GM18517 (cell line): ENCODE results near the gene SPRING1.
A peak's percentile ranks its signal among the peaks of the same experiment; 100 is the strongest.
"Not testable (repeated sequence)": the region's sequence is repeated elsewhere in the genome, so short reads cannot be mapped to it uniquely, and the experiment has no call there.

Experiments
- ATAC-seq: cut with Tn5 transposase; IDR thresholded peaks from one replicate; pipeline ENCODE4 v1.9.1; 2021; ENCODE audit warnings: mild to moderate bottlenecking, moderate library complexity; ENCODE audit not compliant: unreplicated experiment

The SPRING1 gene, protein sequence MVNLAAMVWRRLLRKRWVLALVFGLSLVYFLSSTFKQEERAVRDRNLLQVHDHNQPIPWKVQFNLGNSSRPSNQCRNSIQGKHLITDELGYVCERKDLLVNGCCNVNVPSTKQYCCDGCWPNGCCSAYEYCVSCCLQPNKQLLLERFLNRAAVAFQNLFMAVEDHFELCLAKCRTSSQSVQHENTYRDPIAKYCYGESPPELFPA

DNA sequence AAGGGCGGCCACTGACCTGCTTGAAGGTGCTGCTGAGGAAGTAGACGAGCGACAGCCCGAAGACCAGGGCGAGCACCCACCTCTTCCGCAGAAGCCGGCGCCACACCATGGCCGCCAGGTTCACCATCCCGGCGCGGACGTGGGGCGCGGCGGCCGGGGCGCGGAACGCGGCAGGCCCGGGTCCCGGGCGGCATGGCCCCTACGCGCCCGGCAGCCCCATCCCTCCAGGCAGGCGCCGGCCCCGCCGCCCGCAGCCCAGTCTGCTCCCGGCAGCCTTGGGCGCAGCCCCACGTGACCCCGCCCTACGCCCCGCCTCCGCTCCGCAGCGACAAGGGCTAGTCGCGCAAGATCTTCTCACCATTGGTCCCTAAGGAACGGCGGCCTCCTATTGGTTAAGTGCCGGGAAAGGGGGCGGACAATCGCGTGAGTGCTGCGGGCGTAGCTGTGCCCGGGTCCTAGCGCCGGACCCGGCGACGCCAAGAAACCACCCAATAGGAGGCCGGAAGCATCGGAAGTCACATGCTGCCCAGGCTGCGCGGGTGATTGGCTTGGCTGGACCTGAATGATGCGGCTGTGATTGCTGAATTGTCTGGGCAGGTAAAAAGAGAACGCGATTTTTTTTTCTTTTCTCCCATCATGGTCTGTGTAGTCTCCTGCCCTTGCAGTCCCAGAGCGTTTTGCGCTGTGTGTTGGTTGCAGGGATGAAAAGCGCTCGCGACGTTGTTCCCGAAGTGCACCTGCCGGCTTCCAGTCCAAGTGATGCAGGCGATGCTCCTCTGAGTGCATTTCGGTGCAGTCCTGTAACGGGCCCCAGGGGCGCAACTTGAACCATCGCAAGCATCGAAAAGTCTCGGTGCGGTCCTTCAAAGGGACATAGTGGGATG lies at the start of gene SPRING1, which contains the start of gene RNFT2:
TSS of gene SPRING1 (minus strand) at position 296 of the 884 bp plus-strand sequence. CDS start at position 127, 169 bp downstream.
TSS of gene RNFT2 (plus strand) at position 542 of the 884 bp plus-strand sequence. CDS start 2,183 bp downstream, outside the sequence.
- peak; percentile 97 for ATAC-seq

DNA sequence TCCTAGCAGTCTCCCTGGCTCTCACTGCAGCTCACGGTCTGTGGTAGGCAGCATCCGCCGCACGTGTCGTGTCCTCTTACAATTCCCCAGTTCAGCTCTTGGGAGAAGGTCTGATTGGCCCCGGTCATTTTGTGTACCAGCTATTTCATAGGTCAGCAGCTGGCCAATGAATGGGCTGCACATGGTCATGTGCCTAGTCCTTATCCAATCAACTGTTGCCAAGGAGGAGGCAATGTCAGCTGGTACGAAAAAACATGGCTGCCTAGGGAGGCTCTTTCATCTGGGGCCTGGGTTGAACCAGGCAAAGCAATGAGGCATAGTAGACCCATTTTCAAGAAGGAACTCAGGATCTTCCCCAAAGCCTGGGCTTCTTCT lies 46.4 kb upstream of the SPRING1 start:
- ATAC-seq: no peak

DNA sequence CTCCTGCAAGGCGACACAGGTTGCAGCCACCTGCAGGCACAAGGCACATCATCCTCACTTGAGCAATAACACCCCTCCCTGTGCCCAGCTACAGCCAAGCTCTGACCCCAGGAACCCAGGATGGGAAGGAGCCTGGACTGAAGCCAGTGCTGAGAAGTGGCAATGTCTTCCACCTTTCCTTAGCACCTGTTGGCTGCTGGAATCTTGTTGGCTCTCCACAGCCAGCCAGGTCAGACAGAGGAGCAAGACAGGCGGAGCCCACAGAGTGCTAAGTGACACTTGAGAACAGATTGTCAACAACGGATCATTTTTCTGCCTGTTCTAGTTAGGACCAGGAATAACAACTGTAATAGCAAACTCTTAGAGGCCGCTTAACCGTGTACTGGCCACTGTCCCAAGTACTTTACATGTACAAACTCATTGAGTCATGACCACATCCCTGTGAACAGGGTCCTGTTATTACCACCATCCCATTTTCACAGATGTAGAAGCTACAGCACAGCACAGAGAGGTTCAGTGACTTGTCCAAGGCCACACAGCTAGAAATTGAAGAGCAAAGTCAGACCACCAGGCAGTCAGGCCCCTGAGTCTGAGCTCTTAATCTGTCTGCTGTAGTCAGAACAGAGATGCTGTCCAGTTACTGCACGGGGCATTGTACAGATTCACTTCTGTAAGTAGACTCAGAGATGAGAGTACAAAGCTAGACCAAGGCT lies 45.8 kb upstream of the SPRING1 start:
- ATAC-seq: no peak

DNA sequence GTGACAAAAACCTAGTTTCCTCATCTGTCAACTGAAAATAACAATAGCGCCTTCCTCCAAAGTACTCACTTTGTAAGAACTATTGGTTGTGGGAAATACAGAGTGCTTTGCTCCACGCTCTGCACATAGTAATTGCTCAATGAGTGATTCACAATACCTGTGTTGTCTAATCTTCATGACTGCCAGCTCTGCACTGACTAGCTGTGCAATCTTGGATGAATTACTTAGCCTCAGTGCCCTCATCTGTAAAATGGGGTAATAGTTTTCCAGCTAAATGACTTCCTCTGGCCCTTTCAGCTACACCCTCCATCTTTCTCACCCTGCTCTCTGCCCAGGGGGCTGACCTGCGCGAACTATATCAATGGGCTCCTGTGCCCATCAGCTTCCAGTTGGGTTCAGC lies 43.1 kb upstream of the SPRING1 start:
- no peak for ATAC-seq

DNA sequence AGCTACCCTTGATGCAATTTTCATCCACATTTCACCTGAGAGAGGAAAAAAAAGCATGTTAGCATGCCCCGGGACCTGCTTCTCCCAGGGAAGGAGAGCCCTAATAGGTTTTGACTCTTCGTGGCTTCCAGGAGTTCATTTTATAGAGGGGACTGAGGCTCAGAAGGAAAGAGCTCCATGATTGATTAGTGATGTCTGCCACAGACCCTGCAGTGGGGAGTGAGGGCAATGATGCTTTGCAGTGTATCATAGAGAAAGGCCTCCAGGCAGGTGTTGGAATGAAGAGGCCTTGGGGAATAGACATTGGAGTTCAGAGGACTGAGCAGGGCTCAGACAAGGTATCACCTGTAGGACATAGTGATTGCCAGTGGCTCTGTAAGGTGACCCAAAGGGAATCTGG lies 41.7 kb upstream of the SPRING1 start:
- no peak for ATAC-seq

DNA sequence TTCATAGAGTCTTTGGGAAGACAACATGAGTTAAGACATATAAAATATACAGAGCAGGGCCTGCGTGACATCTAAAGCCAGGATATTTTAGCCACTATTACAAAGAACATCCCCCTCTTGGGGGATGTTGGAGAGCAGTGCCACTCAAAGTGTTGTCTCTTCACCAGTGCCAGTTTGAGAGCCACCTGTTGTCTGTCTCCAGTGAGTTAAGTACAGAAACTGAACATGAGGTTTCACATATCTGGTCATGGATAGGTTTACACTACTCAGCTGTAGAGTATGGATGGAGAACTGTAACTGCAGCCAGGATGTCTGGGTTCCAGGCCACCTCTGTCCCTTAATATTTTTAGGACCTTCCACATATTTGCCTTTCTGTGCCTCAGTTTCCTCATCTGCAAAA lies 39.4 kb upstream of the SPRING1 start:
- ATAC-seq: no peak

DNA sequence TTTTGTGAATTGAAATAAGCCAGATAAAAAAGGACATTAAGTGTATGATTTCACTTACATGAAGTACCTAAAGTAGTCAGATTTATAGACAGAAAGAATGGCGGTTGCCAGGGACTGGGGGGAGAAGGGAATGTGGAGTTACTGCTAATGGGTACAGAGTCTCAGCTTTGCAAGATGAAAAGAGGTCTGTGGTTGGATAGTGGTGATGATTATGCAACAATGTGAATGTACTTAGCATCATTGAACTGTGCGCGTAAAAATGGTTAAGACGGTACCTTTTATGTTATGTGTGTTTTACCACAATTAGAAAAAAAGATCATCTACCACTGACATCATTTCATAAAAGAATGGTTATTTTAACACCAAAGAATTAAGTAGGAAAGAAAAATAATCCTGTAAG lies 36.2 kb upstream of the SPRING1 start:
- no peak for ATAC-seq

DNA sequence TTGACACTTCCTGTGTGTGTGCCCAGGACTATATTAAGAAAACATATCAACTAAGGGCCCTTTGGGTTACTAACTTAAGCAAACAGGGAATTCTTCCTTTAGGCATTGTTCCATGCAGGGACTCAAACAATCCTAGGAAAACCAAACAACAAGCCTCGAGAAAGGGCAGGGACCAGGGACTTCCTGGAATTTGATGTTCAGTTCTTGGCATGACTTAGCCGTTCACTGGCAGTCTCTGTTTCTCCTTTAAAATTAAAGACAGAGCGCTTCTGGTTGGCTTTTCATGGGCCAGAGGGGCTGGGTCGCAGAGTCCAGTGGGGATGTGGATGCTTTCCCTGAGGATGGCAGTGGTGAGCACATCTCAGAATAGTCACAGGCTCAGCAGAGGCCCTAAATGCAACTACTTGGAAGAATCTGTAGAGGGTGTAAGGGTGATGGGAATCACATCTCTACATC lies 35.4 kb upstream of the SPRING1 start:
- no peak for ATAC-seq

DNA sequence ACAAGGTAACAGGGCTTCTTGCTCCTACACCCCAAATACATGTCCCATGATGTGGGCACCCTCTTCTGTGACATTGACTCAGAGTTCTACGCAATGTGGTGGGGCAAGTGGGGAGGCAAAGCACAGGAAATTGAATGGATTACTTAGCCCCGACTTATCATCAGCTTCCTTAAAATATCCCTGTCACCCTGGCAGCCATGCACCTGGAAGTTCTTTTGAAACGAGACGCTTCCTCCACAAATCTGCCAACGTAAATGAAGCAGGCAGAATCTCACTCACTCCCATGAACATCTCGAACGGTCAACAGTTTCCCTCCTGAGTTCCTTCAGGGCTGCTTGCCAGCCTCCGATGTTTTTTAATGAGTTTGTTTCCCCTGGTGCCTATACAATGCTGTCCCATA lies 33.8 kb upstream of the SPRING1 start:
- no peak for ATAC-seq

DNA sequence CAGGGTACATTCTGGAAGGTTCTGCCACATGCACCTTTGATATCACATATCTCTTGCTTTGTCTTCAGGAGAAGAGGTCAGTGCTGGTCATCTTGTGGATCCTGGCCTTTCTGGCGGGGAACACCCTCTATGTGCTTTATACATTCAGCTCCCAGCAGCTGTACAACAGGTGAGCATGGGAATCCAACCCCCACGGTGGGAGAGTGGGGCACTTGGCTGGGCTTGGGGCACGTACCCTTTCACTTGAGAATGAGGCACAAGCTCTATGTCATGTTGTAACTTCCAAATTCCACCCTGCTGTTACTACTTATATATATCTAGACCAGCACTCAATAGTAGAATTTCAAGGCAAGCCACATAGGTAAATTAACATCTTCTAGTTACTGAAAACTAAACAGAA lies 28.9 kb upstream of the SPRING1 start:
- ATAC-seq: no peak

DNA sequence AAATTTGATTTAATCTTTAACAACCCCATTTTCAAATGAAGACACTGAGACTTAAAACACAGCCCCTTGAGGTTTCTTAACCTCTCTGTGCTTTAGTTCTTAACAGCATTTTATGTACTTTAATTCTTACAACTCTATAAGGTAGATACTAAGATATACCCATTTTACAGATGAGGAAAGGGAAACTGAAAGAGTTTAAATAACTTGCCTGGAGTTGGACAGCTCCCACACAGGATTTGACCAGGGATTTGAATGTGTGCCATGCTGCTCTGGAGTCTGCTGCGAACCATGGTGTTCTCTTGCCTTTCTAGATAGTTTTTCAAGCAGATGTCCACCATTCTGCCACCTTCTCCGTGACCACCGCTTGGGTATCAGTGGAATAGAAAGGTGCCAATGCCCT lies 28.4 kb upstream of the SPRING1 start:
- no peak for ATAC-seq

DNA sequence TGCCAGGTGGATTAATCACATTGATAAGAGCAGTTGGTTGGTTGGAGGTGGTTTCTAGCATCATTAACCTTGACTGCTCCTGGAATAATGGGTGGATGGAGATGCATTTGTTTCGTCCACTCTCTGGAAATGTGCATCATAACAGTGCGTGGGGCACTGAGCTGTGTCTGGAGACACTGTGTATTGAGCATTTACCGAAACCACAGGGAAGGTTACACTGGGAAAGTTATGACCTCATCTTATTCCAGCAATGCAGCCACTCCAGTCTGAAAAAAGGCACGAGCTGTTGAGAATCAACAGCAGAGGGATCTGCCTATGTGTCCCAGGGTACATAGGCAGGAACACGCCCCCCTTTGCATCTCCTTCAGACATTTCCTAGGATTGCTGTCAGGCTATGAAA lies 27.4 kb upstream of the SPRING1 start:
- ATAC-seq: no peak

DNA sequence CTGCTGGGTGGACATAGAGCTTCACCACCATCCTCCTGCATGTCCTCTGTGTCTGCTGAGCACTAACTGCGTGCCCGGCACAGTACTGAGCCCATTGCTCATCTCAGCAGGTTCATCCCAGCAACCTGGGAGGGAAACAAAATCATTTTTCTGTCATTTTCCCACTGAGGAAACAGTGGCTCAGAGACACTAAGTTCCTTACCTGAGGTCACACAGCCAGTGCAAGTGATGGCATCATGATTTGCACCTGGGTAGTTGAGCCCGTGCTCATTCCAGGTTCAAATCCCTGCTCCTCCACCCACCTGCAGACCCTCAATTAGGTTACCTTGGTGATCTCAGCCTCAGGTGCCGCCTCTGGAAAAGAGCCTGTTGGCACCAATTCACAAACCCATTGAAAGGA lies 23.6 kb upstream of the SPRING1 start:
- no peak for ATAC-seq

DNA sequence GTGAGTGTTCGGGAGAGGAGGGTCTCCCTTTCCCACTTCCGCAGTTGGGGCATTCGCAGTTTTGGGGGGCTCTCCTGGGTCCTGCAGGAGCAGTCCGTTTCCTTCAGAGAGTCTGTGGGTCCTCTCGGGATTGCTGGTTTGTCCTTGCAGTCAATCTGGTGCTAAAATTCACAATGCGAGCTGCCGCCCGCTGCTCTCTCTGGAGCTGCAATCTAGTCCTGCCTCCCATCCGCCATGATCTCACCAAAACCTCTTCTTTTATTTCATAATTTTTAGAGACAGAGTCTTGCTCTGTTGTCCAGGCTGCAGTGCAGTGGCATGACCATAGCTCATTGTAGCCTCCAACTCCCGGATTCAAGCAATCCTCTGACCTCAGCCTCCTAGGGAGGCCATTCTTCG lies 22.8 kb upstream of the SPRING1 start:
- no peak for ATAC-seq

DNA sequence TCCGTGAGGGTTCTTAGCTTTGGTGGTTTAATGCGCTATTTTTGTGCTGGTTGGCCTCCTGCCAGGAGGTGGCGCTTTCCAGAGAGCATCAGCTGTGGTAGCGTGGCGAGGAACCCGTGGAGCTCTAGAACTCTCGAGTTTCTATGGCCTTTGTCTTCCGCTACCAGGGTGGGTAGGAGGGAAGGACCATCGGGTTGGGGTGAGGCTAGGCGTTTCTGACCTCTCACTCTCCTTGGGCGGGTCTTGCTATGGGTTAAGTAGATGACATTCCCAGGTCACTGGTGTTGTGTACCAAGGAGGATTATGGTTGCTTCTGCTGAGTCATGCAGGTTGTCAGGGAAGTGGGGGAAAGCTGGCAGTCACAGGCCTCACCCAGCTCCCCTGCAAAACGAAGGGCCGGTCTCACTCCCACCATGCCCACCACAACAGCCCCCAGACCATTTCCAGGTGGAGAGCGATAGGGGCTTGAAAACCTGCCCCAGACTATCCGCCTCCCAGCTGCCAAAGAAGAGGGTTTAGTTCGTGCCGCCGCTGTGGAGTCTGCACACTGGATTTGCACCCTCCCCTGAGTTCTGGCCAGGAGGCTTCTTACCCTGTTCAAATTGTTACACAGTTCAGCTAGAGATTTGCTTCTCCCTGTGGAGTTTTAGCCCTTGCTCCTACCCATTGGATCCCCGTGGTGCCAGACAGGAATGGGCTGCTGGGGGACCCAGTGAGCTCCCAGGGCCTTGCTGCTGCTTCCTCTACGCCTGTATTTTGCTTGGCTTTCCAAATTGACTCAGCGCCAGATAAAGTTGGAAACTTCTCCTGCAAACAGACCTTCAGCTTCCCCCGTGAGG lies 22.1 kb upstream of the SPRING1 start:
- no peak for ATAC-seq

DNA sequence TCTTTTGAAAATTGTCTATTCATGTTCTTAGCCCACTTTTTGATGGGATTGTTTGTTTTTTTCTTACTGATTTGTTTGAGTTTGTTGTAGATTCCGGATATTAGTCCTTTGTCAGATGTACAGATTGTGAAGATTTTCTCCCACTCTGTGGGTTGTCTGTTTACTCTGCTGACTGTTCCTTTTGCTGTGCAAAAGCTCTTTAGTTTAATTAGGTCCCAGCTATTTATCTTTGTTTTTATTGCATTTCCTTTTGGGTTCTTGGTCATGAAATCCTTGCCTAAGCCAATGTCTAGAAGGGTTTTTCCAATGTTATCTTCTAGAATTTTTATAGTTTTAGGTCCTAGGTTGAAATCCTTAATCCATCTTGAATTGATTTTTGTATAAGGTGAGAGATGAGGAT lies 16.9 kb upstream of the SPRING1 start:
- not testable (repeated sequence) for ATAC-seq

DNA sequence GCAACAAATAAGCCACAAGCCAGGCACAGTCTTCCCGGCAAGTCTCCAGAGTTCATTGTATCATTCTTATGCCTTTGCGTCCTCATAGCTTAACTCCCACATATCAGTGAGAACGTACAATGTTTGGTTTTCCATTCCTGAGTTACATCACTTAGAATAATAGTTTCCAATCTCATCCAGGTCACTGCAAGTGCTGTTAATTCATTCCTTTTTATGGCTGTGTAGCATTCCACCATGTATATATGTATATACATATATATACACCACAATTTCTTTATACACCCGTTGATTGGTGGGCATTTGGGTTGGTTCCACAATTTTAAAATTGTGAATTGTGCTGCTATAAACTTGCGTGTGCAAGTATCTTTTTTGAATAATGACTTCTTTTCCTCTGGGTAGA lies 16.2 kb upstream of the SPRING1 start:
- not testable (repeated sequence) for ATAC-seq

DNA sequence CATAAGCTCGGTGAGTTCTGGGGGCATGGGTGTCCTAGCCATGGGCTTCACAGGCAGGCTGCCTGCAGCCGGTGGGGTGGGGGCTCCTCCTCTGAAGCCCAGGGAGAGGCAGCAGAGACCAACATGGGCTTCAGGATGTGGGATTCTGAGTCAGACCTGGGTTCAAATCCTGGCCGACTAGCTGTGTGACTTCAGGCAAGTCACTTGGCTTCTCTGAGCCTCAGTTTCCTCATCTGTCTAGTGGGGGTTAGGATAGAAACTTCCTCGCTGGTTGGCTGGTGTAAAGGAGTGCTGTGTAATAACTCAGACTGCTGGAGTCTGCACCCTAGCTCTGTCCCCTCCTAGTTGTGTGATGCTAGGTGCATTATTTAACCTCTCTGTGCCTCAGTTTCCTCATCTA lies 12.4 kb upstream of the SPRING1 start:
- ATAC-seq: no peak

DNA sequence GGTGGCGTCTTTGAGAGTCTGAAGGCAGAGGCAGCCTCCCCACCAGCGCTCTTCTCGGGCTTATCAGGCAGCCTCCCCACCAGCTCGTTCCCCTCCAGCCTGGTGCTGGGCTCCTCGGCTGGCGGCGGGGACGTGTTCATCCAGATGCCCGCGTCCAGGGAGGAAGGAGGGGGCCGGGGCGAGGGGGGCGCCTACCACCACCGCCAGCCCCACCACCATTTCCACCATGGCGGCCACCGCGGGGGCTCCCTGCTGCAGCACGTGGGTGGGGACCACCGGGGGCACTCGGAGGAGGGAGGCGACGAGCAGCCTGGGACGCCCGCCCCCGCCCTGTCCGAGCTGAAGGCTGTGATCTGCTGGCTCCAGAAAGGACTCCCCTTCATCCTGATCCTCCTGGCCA lies 12.0 kb upstream of the SPRING1 start:
- no peak for ATAC-seq

DNA sequence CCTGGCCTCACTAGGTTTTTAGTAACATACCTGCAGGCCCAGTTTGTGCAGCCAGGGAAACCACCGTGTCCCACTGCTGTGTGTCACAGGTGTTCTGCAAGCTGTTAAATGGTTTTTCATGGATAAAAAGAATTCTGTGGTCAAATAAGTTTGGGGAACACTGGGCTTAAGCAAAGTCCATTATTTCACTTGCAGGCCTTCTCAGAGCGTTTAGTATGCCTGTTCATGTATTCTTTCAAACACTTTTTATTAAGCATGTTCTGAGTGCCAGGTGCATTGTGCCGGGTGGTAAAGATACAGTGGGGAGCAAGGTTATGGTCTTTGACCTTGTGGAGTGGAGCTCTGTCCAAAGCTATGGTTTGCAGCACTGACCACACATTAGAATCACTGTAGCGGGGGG lies 7.7 kb upstream of the SPRING1 start:
- no peak for ATAC-seq

DNA sequence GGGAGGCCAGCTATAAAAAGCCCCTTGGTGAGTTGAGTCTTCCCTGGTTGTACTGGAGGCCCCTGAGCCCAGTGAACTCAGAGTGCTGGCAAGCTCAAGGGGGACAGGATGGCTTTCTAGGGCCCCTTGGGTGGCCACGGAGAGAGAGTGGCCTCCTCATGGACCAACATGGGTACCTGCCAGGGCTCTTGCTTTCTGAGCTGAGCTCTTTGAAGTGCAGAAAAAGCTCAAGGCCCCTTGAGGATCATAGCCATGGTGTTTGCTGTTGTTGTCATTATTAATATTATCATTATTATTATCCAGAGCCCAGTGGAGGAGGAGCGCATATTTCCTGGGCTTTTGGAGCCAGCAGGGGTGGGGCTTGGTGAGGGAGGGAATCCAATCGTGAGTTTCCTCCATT lies 6.9 kb upstream of the SPRING1 start:
- ATAC-seq: no peak
